SK-N-SH treated with all-trans-retinoic acid at 6 μM for 48 hours (cell line): ENCODE results near the gene PIAS1.

ENCODE experiments used
- ATAC-seq: fragments of 200-7000 bp; cut with Tn5 transposase; 3 replicates; pipeline ENCODE4 v1.9.1; 2020; ENCODE audit warnings: mild to moderate bottlenecking, moderate library complexity
- ARNTL ChIP-seq: fragments of 450-650 bp; formaldehyde crosslinking; IDR thresholded peaks from 2 replicates; pipeline ENCODE4 v1.5.0; 2020; ENCODE audit warnings: low read depth, mild to moderate bottlenecking, moderate library complexity, borderline replicate concordance
- BACH2 ChIP-seq: fragments of 250-450 bp; sonication (Bioruptor Pico); IDR thresholded peaks from 2 replicates; pipeline ENCODE4 v1.9.0; 2021; ENCODE audit warnings: mild to moderate bottlenecking, borderline replicate concordance
- CSDC2 ChIP-seq: fragments of 250-450 bp; sonication (Bioruptor Pico); IDR thresholded peaks from 2 replicates; pipeline ENCODE4 v1.5.0; 2020; ENCODE audit warnings: mild to moderate bottlenecking, moderate library complexity
- ESRRG ChIP-seq: fragments of 250-450 bp; sonication (Bioruptor Pico); IDR thresholded peaks from 2 replicates; pipeline ENCODE4 v1.6.1; 2021; ENCODE audit warnings: mild to moderate bottlenecking
- GLIS3 ChIP-seq: fragments of 250-450 bp; sonication (Bioruptor Pico); IDR thresholded peaks from 2 replicates; pipeline ENCODE4 v1.5.0; 2020; ENCODE audit warnings: mild to moderate bottlenecking, moderate library complexity
- ISL1 ChIP-seq: fragments of 250-450 bp; sonication (Bioruptor Pico); IDR thresholded peaks from 2 replicates; pipeline ENCODE4 v2.1.2; 2022; ENCODE audit warnings: mild to moderate bottlenecking, moderate library complexity
- OSR1 ChIP-seq: fragments of 250-450 bp; sonication (Bioruptor Pico); IDR thresholded peaks from 2 replicates; pipeline ENCODE4 v1.8.0; 2022; ENCODE audit warnings: moderate library complexity, mild to moderate bottlenecking, inconsistent platforms
- PPARA ChIP-seq: fragments of 250-450 bp; sonication (Bioruptor Pico); IDR thresholded peaks from 2 replicates; pipeline ENCODE4 v1.5.0; 2020; ENCODE audit warnings: mild to moderate bottlenecking, borderline replicate concordance
- RARB ChIP-seq: fragments of 250-450 bp; sonication (Bioruptor Pico); IDR thresholded peaks from 2 replicates; pipeline ENCODE4 v1.8.0; 2021; ENCODE audit warnings: mild to moderate bottlenecking, moderate library complexity
- SNAI2 ChIP-seq: fragments of 250-450 bp; sonication (Bioruptor Pico); IDR thresholded peaks from 2 replicates; pipeline ENCODE4 v1.5.0; 2020; ENCODE audit warnings: mild to moderate bottlenecking, moderate library complexity
- TCF4 ChIP-seq: fragments of 250-450 bp; sonication (Bioruptor Pico); IDR thresholded peaks from 2 replicates; pipeline ENCODE4 v1.8.0; 2021; ENCODE audit warnings: mild to moderate bottlenecking, moderate library complexity, borderline replicate concordance
- TOX ChIP-seq: fragments of 250-450 bp; sonication (Bioruptor Pico); IDR thresholded peaks from 2 replicates; pipeline ENCODE4 v1.8.0; 2021; ENCODE audit warnings: mild to moderate bottlenecking, moderate library complexity, borderline replicate concordance
- TSHZ2 ChIP-seq: fragments of 250-450 bp; sonication (Bioruptor Pico); IDR thresholded peaks from 2 replicates; pipeline ENCODE4 v1.5.0; 2020; ENCODE audit warnings: mild to moderate bottlenecking, moderate library complexity
- ZC3H10 ChIP-seq: fragments of 250-450 bp; sonication (Bioruptor Pico); IDR thresholded peaks from 2 replicates; pipeline ENCODE4 v1.5.1; 2021; ENCODE audit warnings: mild to moderate bottlenecking, moderate library complexity
- ZFP3 ChIP-seq: fragments of 250-450 bp; sonication (Bioruptor Pico); IDR thresholded peaks from 2 replicates; pipeline ENCODE4 v1.5.0; 2020; ENCODE audit warnings: mild to moderate bottlenecking, moderate library complexity
- ZFP30 ChIP-seq: fragments of 450-650 bp; formaldehyde crosslinking; IDR thresholded peaks from 2 replicates; pipeline ENCODE4 v1.5.0; 2022; ENCODE audit warnings: mild to moderate bottlenecking, moderate library complexity
- ZNF565 ChIP-seq: fragments of 450-650 bp; formaldehyde crosslinking; conservative IDR thresholded peaks from 2 replicates; pipeline ENCODE4 v1.5.0; 2020; ENCODE audit warnings: low read depth, mild to moderate bottlenecking, moderate library complexity
- ZNF8 ChIP-seq: fragments of 450-650 bp; formaldehyde crosslinking; IDR thresholded peaks from 2 replicates; pipeline ENCODE4 v1.5.0; 2020; ENCODE audit warnings: mild to moderate bottlenecking, moderate library complexity
- TF ChIP-seq, protein P1 (sequence below): fragments of 250-450 bp; sonication (Bioruptor Pico); IDR thresholded peaks from 2 replicates; pipeline ENCODE4 v1.5.1; 2020; ENCODE audit warnings: low read depth, mild to moderate bottlenecking, moderate library complexity
- TF ChIP-seq, protein P2 (sequence below): fragments of 250-450 bp; sonication (Bioruptor Pico); IDR thresholded peaks from 2 replicates; pipeline ENCODE4 v1.8.0; 2020; ENCODE audit warnings: mild to moderate bottlenecking, moderate library complexity, borderline replicate concordance
- TF ChIP-seq, protein P3 (sequence below): fragments of 250-450 bp; sonication (Bioruptor Pico); IDR thresholded peaks from 2 replicates; pipeline ENCODE4 v1.8.0; 2021; ENCODE audit warnings: low read depth, mild to moderate bottlenecking, moderate library complexity, borderline replicate concordance
- TF ChIP-seq, protein P4 (sequence below): fragments of 250-450 bp; sonication (Bioruptor Pico); IDR thresholded peaks from 2 replicates; pipeline ENCODE4 v1.5.1; 2021; ENCODE audit warnings: mild to moderate bottlenecking, moderate library complexity

Gene PIAS1

GRCh38 chr15:68096099-68096498 lies 42.0 kb downstream of the PIAS1 start:
- TF ChIP-seq ZNF565 (CRISPR knock-in tag) = no peak
- TF ChIP-seq ISL1 = no peak
- TF ChIP-seq ARNTL (CRISPR knock-in tag) = no peak
- no peak for TF ChIP-seq TSHZ2 (CRISPR knock-in tag)
- TF ChIP-seq, protein P1, sequence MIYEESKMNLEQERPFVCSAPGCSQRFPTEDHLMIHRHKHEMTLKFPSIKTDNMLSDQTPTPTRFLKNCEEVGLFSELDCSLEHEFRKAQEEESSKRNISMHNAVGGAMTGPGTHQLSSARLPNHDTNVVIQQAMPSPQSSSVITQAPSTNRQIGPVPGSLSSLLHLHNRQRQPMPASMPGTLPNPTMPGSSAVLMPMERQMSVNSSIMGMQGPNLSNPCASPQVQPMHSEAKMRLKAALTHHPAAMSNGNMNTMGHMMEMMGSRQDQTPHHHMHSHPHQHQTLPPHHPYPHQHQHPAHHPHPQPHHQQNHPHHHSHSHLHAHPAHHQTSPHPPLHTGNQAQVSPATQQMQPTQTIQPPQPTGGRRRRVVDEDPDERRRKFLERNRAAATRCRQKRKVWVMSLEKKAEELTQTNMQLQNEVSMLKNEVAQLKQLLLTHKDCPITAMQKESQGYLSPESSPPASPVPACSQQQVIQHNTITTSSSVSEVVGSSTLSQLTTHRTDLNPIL = no peak
- TF ChIP-seq, protein P2, sequence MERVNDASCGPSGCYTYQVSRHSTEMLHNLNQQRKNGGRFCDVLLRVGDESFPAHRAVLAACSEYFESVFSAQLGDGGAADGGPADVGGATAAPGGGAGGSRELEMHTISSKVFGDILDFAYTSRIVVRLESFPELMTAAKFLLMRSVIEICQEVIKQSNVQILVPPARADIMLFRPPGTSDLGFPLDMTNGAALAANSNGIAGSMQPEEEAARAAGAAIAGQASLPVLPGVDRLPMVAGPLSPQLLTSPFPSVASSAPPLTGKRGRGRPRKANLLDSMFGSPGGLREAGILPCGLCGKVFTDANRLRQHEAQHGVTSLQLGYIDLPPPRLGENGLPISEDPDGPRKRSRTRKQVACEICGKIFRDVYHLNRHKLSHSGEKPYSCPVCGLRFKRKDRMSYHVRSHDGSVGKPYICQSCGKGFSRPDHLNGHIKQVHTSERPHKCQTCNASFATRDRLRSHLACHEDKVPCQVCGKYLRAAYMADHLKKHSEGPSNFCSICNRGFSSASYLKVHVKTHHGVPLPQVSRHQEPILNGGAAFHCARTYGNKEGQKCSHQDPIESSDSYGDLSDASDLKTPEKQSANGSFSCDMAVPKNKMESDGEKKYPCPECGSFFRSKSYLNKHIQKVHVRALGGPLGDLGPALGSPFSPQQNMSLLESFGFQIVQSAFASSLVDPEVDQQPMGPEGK = no peak
- TF ChIP-seq ZFP30 (CRISPR knock-in tag) = no peak
- no peak for TF ChIP-seq CSDC2
- no peak for TF ChIP-seq GLIS3 (CRISPR knock-in tag)
- TF ChIP-seq, protein P3, sequence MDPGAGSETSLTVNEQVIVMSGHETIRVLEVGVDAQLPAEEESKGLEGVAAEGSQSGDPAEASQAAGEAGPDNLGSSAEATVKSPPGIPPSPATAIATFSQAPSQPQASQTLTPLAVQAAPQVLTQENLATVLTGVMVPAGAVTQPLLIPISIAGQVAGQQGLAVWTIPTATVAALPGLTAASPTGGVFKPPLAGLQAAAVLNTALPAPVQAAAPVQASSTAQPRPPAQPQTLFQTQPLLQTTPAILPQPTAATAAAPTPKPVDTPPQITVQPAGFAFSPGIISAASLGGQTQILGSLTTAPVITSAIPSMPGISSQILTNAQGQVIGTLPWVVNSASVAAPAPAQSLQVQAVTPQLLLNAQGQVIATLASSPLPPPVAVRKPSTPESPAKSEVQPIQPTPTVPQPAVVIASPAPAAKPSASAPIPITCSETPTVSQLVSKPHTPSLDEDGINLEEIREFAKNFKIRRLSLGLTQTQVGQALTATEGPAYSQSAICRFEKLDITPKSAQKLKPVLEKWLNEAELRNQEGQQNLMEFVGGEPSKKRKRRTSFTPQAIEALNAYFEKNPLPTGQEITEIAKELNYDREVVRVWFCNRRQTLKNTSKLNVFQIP (CRISPR knock-in tag) = no peak
- no peak for TF ChIP-seq TOX (CRISPR knock-in tag)
- TF ChIP-seq, protein P4, sequence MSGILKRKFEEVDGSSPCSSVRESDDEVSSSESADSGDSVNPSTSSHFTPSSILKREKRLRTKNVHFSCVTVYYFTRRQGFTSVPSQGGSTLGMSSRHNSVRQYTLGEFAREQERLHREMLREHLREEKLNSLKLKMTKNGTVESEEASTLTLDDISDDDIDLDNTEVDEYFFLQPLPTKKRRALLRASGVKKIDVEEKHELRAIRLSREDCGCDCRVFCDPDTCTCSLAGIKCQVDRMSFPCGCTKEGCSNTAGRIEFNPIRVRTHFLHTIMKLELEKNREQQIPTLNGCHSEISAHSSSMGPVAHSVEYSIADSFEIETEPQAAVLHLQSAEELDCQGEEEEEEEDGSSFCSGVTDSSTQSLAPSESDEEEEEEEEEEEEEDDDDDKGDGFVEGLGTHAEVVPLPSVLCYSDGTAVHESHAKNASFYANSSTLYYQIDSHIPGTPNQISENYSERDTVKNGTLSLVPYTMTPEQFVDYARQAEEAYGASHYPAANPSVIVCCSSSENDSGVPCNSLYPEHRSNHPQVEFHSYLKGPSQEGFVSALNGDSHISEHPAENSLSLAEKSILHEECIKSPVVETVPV = no peak
- no peak for TF ChIP-seq SNAI2
- no peak for TF ChIP-seq ZFP3 (CRISPR knock-in tag)
- TF ChIP-seq ESRRG (CRISPR knock-in tag) = no peak
- TF ChIP-seq RARB (CRISPR knock-in tag) = no peak
- no peak for TF ChIP-seq PPARA
- TF ChIP-seq TCF4 = no peak
- no peak for TF ChIP-seq OSR1
- no peak for TF ChIP-seq BACH2 (CRISPR knock-in tag)
- no peak for ATAC-seq

DNA sequence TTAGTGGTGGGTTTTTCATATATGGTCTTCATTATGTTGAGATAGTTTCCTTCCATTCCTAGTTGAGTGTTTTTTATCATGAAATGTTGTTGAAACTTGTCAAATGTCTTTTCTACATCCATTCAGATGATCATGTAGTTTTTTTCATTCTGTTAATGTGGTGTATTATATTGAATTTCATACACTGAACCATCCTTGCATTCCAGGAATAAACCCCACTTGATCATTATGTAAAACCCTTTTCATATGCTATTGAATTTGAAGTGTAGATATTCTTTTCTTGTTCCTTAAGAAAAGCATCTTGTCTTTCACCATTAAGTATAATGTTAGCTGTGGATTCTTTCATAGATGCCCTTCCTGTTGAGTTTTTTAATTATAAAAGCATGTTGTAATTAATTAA lies 42.9 kb downstream of the PIAS1 start:
- no peak for ATAC-seq
- TF ChIP-seq ISL1 = no peak
- TF ChIP-seq ZFP3 (CRISPR knock-in tag) = no peak
- TF ChIP-seq CSDC2 = no peak
- TF ChIP-seq ZNF8 = no peak
- no peak for TF ChIP-seq ZNF565 (CRISPR knock-in tag)
- TF ChIP-seq ZFP30 (CRISPR knock-in tag) = no peak
- TF ChIP-seq, protein P2 = no peak
- TF ChIP-seq ZC3H10 = no peak
- TF ChIP-seq, protein P4 = no peak
